Activated CD4-positive, alpha-beta T cell treated with anti-CD3 and anti-CD28 coated beads, Interleukin-2, amount 10 ng/mL, durations not matched to agents 24 days and 14 days (primary cell): ENCODE measurements around the gene EXOC3L2. TPM values are rescaled to one million over a fixed set of nuclear protein-coding genes. Genes with fewer than 3 reads are reported as not detected.
"Not testable (repeated sequence)": the region's sequence is repeated elsewhere in the genome, so short reads cannot be mapped to it uniquely, and the experiment has no call there.

ENCODE experiments used
- DNase-seq: peaks from one replicate; pipeline ENCODE4 v3.0.0; 2022
- H3K27ac Mint-ChIP-seq: one replicate; pipeline ENCODE4 v1.8.0; 2022; ENCODE audit warnings: mild to moderate bottlenecking, mixed read lengths
- H3K27me3 Mint-ChIP-seq: one replicate; pipeline ENCODE4 v1.8.0; 2022; ENCODE audit warnings: mixed read lengths
- H3K36me3 Mint-ChIP-seq: one replicate; pipeline ENCODE4 v1.8.0; 2022; ENCODE audit warnings: low read depth, mild to moderate bottlenecking, mixed read lengths
- H3K4me1 Mint-ChIP-seq: one replicate; pipeline ENCODE4 v1.8.0; 2021; ENCODE audit warnings: mixed read lengths
- H3K4me3 Mint-ChIP-seq: one replicate; pipeline ENCODE4 v1.8.0; 2022; ENCODE audit warnings: mild to moderate bottlenecking, moderate library complexity, mixed read lengths
- H3K9me3 Mint-ChIP-seq: one replicate; pipeline ENCODE4 v1.8.0; 2021; ENCODE audit warnings: mixed read lengths
- intact Hi-C: fragments of 100-400 bp; cut with micrococcal nuclease; formaldehyde crosslinking; loops from one replicate; pipeline ENCODE4 v1.15.1; 2023
- total RNA-seq: library from RNA; stranded (reverse); gene quantifications from 2 replicates; pipeline ENCODE4 v1.2.3, GENCODE V29; 2022

Gene EXOC3L2
- total RNA-seq, 1 donor from 2014 or later = not detected

GRCh38 chr19:45271098-45271734 is 26.0 kb upstream of the EXOC3L2 start:
- H3K4me1 Mint-ChIP-seq = no peaks in the 10 kb centered on the region
- DNase-seq = no peak
- peaks cover 18% of the 10 kb centered on the region for H3K36me3 Mint-ChIP-seq
- no peak overlapping the region for H3K4me3 Mint-ChIP-seq
- H3K27me3 Mint-ChIP-seq = no peaks in the 10 kb centered on the region
- H3K27ac Mint-ChIP-seq = no peak overlapping the region
- no peaks in the 10 kb centered on the region for H3K9me3 Mint-ChIP-seq
- intact Hi-C loops = no loop called here

GRCh38 chr19:45269939-45270338 is 24.7 kb upstream of the EXOC3L2 start:
- DNase-seq, H3K27me3 Mint-ChIP-seq, intact Hi-C loops, H3K4me1 Mint-ChIP-seq, H3K4me3 Mint-ChIP-seq, H3K9me3 Mint-ChIP-seq, H3K27ac Mint-ChIP-seq: not testable (repeated sequence)
- H3K36me3 Mint-ChIP-seq = peaks cover 20% of the 10 kb centered on the region

- no peaks in the 10 kb centered on the region for H3K4me1 Mint-ChIP-seq
- no peak overlapping the region for H3K4me3 Mint-ChIP-seq
- DNase-seq = no peak
- H3K36me3 Mint-ChIP-seq = peaks cover 9% of the 10 kb centered on the region
- intact Hi-C loops = no loop called here
- H3K9me3 Mint-ChIP-seq = no peaks in the 10 kb centered on the region
- no peak overlapping the region for H3K27ac Mint-ChIP-seq
- no peaks in the 10 kb centered on the region for H3K27me3 Mint-ChIP-seq
Measured at GRCh38 chr19:45267296-45267695, 22.1 kb upstream of the EXOC3L2 start.

GRCh38 chr19:45265375-45265774 is 20.2 kb upstream of the EXOC3L2 start:
- DNase-seq = no peak
- H3K4me1 Mint-ChIP-seq = no peaks in the 10 kb centered on the region
- peak overlapping the region; percentile 4 for H3K27ac Mint-ChIP-seq
- H3K9me3 Mint-ChIP-seq = no peaks in the 10 kb centered on the region
- no peak overlapping the region for H3K4me3 Mint-ChIP-seq
- intact Hi-C loops = no loop called here
- peaks cover 6% of the 10 kb centered on the region for H3K36me3 Mint-ChIP-seq
- H3K27me3 Mint-ChIP-seq = no peaks in the 10 kb centered on the region

- DNase-seq = no peak
- intact Hi-C loops = no loop called here
- H3K36me3 Mint-ChIP-seq = peaks cover 6% of the 10 kb centered on the region
- no peaks in the 10 kb centered on the region for H3K4me1 Mint-ChIP-seq
- peak overlapping the region; percentile 4 for H3K27ac Mint-ChIP-seq
- no peak overlapping the region for H3K4me3 Mint-ChIP-seq
- no peaks in the 10 kb centered on the region for H3K9me3 Mint-ChIP-seq
- no peaks in the 10 kb centered on the region for H3K27me3 Mint-ChIP-seq
Measured at GRCh38 chr19:45264781-45265317, 19.6 kb upstream of the EXOC3L2 start.

GRCh38 chr19:45263013-45263412 is 17.8 kb upstream of the EXOC3L2 start:
- H3K9me3 Mint-ChIP-seq = no peaks in the 10 kb centered on the region
- intact Hi-C loops = no loop called here
- no peak for DNase-seq
- H3K4me3 Mint-ChIP-seq = no peak overlapping the region
- H3K4me1 Mint-ChIP-seq = no peaks in the 10 kb centered on the region
- no peaks in the 10 kb centered on the region for H3K27me3 Mint-ChIP-seq
- peaks cover 5% of the 10 kb centered on the region for H3K36me3 Mint-ChIP-seq
- no peak overlapping the region for H3K27ac Mint-ChIP-seq

GRCh38 chr19:45262570-45262969 is 17.4 kb upstream of the EXOC3L2 start:
- DNase-seq = no peak
- Mint-ChIP-seq H3K4me3 (no peak overlapping the region), H3K27me3 (no peaks in the 10 kb centered on the region), H3K36me3 (peaks cover 5% of the 10 kb centered on the region), H3K9me3 (no peaks in the 10 kb centered on the region), H3K27ac (no peak overlapping the region), H3K4me1 (no peaks in the 10 kb centered on the region)
- intact Hi-C loops = no loop called here

- Mint-ChIP-seq H3K9me3 (no peaks in the 10 kb centered on the region), H3K4me1 (peaks cover under 1% of the 10 kb centered on the region), H3K27ac (no peak overlapping the region), H3K27me3 (no peaks in the 10 kb centered on the region), H3K4me3 (no peak overlapping the region), H3K36me3 (peaks cover 1% of the 10 kb centered on the region)
- intact Hi-C loops = no loop called here
- no peak for DNase-seq
Measured at GRCh38 chr19:45258862-45259261, 13.7 kb upstream of the EXOC3L2 start.

- no peak for DNase-seq
- Mint-ChIP-seq H3K9me3 (no peaks in the 10 kb centered on the region), H3K27me3 (no peaks in the 10 kb centered on the region), H3K4me3 (no peak overlapping the region), H3K27ac (no peak overlapping the region), H3K36me3 (peaks cover 1% of the 10 kb centered on the region), H3K4me1 (peaks cover 19% of the 10 kb centered on the region)
- intact Hi-C loops = no loop called here
Measured at GRCh38 chr19:45256836-45257235, 11.6 kb upstream of the EXOC3L2 start.

- intact Hi-C loops = no loop called here
- Mint-ChIP-seq H3K27ac (no peak overlapping the region), H3K4me1 (peaks cover 21% of the 10 kb centered on the region), H3K27me3 (peaks cover 2% of the 10 kb centered on the region), H3K9me3 (no peaks in the 10 kb centered on the region), H3K36me3 (peaks cover 1% of the 10 kb centered on the region), H3K4me3 (no peak overlapping the region)
- no peak for DNase-seq
Measured at GRCh38 chr19:45255611-45256157, 10.5 kb upstream of the EXOC3L2 start.

- peaks cover 22% of the 10 kb centered on the region for H3K4me1 Mint-ChIP-seq
- H3K9me3 Mint-ChIP-seq = no peaks in the 10 kb centered on the region
- no peak overlapping the region for H3K4me3 Mint-ChIP-seq
- no peak for DNase-seq
- H3K27me3 Mint-ChIP-seq = peaks cover 2% of the 10 kb centered on the region
- peaks cover 1% of the 10 kb centered on the region for H3K36me3 Mint-ChIP-seq
- intact Hi-C loops = loop anchor here (5.0 kb wide), 1 partner anchor 162 kb away; the partner anchor contains the start of gene PPP1R37
- no peak overlapping the region for H3K27ac Mint-ChIP-seq
Measured at GRCh38 chr19:45254044-45254531, 8.9 kb upstream of the EXOC3L2 start.

GRCh38 chr19:45253396-45254027 is 8.3 kb upstream of the EXOC3L2 start:
- no peak for DNase-seq
- Mint-ChIP-seq H3K4me3 (peak overlapping the region; percentile 87), H3K4me1 (peaks cover 22% of the 10 kb centered on the region), H3K27me3 (peaks cover 2% of the 10 kb centered on the region), H3K27ac (no peak overlapping the region), H3K9me3 (no peaks in the 10 kb centered on the region), H3K36me3 (peaks cover 1% of the 10 kb centered on the region)
- intact Hi-C loops = loop anchor here (5.0 kb wide), 1 partner anchor 161 kb away; the partner anchor contains the start of gene PPP1R37

GRCh38 chr19:45251452-45252354 is 6.5 kb upstream of the EXOC3L2 start:
- Mint-ChIP-seq H3K4me3 (peak overlapping the region; percentile 87), H3K9me3 (no peaks in the 10 kb centered on the region), H3K27me3 (peaks cover 2% of the 10 kb centered on the region), H3K36me3 (no peaks in the 10 kb centered on the region), H3K4me1 (peaks cover 22% of the 10 kb centered on the region), H3K27ac (peak overlapping the region; percentile 48)
- intact Hi-C loops = loop anchor here (2.0 to 5.0 kb wide), 2 partner anchors 87 to 159 kb away; partner anchors contain the start of gene PPP1R37
- peak; percentile 74 for DNase-seq
